Measurements from ENCODE around the gene SPEM1. TPM values are rescaled to one million over a fixed set of nuclear protein-coding genes. Genes with fewer than 3 reads are reported as not detected.

Gene SPEM1
- total and polyA plus RNA-seq, 8 donors = 0.20 TPM; not detected in 7

DNA sequence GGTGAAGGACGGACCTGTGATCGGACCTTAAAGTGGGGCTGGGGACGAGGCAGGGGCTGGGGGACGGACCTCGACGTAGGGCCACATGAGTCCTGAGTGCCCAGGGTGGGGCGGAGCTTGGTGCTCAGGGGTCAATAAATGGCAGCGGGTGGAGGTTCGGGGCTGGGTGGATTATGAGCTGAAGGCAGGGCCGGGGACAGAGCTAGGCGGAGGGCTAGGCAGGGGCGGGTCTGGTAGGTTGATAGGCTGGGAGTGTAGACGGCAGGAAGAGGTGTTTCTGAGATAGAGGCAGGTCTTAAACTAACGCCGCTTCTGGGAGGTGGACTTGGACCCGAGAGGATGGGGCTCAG lies 25.5 kb downstream of the SPEM1 start:
- no peak for TF ChIP-seq EP300 (IDR thresholded peaks at IDR 0.05)
- peak; percentile 59 to 82 for DNase-seq
- Histone ChIP-seq H3K36me3 (no peaks in the 10 kb centered on the region), H3K4me1 (peaks cover 13 to 29% (median 24%) of the 10 kb centered on the region in 4 donors), H3K27ac (no peak overlapping the region), H3K4me3 (peak overlapping the region; percentile 23 to 48 (median 34)), H3K9me3 (no peaks in the 10 kb centered on the region), H3K27me3 (peaks cover 0 to 83% (median 37%) of the 10 kb centered on the region in 3 donors)
- intact Hi-C loops (cut with DNase I; ENCODE audit: low total_unique reads) = no loop called here
- WGBS, 5 donors = 2 to 9% (median 6%) methylated on average over 16 of the region's 16 CpGs

DNA sequence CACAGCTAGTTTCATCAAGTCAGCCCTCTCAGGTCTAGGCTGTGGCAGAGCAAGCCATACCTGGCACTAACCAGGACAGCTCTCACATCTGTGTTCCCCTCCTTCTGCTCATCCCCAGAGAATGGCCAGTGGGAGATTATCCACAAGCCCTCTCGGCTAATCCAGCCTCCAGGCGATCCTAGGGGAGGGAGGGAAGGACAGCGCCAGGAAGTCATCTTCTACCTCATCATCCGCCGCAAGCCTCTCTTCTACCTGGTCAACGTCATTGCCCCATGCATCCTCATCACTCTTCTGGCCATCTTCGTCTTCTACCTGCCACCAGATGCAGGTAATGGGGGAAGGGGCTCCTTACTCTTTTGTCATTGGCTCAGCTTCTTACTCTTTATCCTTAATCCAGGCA lies 28.3 kb downstream of the SPEM1 start:
- Histone ChIP-seq H3K4me3 (no peak overlapping the region), H3K4me1 (peaks cover 12 to 21% (median 19%) of the 10 kb centered on the region in 4 donors), H3K9me3 (no peaks in the 10 kb centered on the region), H3K27ac (no peak overlapping the region), H3K27me3 (peaks cover 0 to 57% (median 28%) of the 10 kb centered on the region in 3 donors), H3K36me3 (no peaks in the 10 kb centered on the region)
- WGBS, 5 donors = 84 to 94% (median 88%) methylated on average over 7 of the region's 7 CpGs
- no peak for DNase-seq
- intact Hi-C loops (cut with DNase I; ENCODE audit: low total_unique reads) = no loop called here
- no peak for TF ChIP-seq POLR2A (IDR thresholded peaks at IDR 0.05)
- TF ChIP-seq, protein P1, sequence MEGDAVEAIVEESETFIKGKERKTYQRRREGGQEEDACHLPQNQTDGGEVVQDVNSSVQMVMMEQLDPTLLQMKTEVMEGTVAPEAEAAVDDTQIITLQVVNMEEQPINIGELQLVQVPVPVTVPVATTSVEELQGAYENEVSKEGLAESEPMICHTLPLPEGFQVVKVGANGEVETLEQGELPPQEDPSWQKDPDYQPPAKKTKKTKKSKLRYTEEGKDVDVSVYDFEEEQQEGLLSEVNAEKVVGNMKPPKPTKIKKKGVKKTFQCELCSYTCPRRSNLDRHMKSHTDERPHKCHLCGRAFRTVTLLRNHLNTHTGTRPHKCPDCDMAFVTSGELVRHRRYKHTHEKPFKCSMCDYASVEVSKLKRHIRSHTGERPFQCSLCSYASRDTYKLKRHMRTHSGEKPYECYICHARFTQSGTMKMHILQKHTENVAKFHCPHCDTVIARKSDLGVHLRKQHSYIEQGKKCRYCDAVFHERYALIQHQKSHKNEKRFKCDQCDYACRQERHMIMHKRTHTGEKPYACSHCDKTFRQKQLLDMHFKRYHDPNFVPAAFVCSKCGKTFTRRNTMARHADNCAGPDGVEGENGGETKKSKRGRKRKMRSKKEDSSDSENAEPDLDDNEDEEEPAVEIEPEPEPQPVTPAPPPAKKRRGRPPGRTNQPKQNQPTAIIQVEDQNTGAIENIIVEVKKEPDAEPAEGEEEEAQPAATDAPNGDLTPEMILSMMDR (IDR thresholded peaks at IDR 0.05) = no peak
- no peak for TF ChIP-seq EP300 (IDR thresholded peaks at IDR 0.05)
- no peak for TF ChIP-seq POLR2AphosphoS5 (IDR thresholded peaks at IDR 0.05)

DNA sequence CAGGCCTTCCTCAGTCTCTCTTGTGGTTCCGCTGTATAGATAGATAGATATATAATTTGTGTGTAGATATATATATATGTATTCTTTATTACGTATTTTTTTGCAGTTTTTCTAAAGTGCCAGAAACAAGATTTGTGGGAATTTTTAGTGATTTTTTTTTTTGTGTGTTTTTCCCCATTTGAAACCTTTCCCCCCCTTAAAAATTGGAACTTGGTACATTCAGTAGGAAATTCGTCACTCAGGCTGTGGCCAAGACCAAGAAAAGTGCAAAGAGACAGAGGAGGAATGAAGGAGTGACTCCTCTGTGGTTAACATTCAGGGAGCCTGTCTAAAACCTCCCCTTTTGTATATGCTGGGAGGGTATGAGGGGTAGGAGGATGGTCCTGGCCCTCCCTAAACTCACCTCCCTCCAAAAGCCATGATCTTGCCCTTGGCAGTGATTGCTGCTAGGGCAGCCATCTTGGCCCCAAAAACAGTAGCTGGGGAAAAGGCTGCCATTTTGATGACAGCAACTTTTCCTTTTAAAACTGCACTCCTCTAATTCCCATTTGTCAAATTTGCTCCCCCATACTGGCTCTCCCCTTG lies 39.9 kb downstream of the SPEM1 start:
- H3K4me3 ChIP-seq = no peak overlapping the region
- TF ChIP-seq, protein P1 (IDR thresholded peaks at IDR 0.05) = no peak
- TF ChIP-seq EP300 (IDR thresholded peaks at IDR 0.05) (no peak), POLR2AphosphoS5 (IDR thresholded peaks at IDR 0.05) (no peak), POLR2A (IDR thresholded peaks at IDR 0.05) (no peak)
- no peaks in the 10 kb centered on the region for H3K27me3 ChIP-seq
- no peak for DNase-seq
- H3K27ac ChIP-seq = no peak overlapping the region
- peaks cover 0 to 18% (median 8%) of the 10 kb centered on the region in 4 donors for H3K4me1 ChIP-seq
- H3K36me3 ChIP-seq = peaks cover 20 to 39% (median 33%) of the 10 kb centered on the region in 4 donors
- intact Hi-C loops (cut with DNase I; ENCODE audit: low total_unique reads) = no loop called here
- H3K9me3 ChIP-seq = no peaks in the 10 kb centered on the region
- WGBS, 5 donors = 70 to 79% (median 74%) methylated on average over 3 of the region's 3 CpGs

DNA sequence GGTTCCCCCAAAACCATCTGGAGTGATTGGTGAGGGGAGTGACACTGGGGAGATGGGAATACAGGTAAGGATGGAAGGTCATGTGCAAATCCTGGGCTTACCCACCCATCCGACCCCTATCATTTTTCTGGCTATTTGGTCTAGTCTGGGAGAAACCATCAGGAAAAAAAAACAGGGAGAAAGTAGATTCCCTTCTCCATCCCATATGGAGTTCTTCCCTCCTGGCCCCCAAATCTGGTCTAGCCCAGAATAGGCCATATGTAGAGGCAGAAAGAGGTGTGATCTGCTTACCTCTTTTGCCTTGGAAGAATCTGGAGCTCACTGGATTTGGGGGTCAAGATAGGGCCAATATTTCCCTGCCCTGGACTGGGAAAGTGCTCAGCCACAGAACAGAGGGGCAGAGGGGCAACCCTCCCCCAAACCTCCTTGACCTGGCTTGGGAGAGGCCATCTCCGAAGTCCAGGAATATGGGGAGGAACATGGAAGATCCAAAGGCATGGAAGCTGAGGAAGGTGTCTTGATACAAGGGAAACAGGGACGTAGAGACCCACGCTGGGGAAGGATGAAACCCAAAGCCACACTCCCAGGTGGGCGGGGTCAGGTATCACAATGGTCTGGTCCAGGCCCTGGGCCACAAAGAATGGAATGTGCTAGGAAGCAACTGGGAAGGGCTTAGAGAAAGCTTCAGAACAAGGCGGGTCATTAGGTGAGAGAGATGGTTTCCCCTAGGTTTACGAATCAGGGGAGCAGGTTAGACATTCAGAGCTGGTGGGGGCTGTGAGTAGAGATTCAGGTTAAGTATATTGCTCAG lies 40.9 kb downstream of the SPEM1 start:
- intact Hi-C loops (cut with DNase I; ENCODE audit: low total_unique reads) = no loop called here
- peaks cover 20 to 49% (median 43%) of the 10 kb centered on the region in 4 donors for H3K36me3 ChIP-seq
- H3K4me1 ChIP-seq = peaks cover 0 to 21% (median 12%) of the 10 kb centered on the region in 4 donors
- no peaks in the 10 kb centered on the region for H3K9me3 ChIP-seq
- H3K4me3 ChIP-seq = no peak overlapping the region
- WGBS, 5 donors = 91 to 96% (median 94%) methylated on average over 7 of the region's 7 CpGs
- DNase-seq = no peak
- no peaks in the 10 kb centered on the region for H3K27me3 ChIP-seq
- no peak for TF ChIP-seq POLR2AphosphoS5 (IDR thresholded peaks at IDR 0.05)
- TF ChIP-seq, protein P1 (IDR thresholded peaks at IDR 0.05) = no peak
- no peak for TF ChIP-seq POLR2A (IDR thresholded peaks at IDR 0.05)
- TF ChIP-seq EP300 (IDR thresholded peaks at IDR 0.05) = no peak
- no peak overlapping the region for H3K27ac ChIP-seq

Measured in stomach (tissue), 9 donors.